Measurements from ENCODE around the gene MAPRE2. TPM values are rescaled to one million over a fixed set of nuclear protein-coding genes. Genes with fewer than 3 reads are reported as not detected.
"Not testable (repeated sequence)": the region's sequence is repeated elsewhere in the genome, so short reads cannot be mapped to it uniquely, and the experiment has no call there.

The MAPRE2 gene
- total RNA-seq, 1 donor from 2014 or later: 17.8 TPM

- no peak for DNase-seq (ENCODE audit: low spot score)
These were observed 50.6 kb downstream of the MAPRE2 start for GRCh38 chr18:35091841-35092240.

DNA sequence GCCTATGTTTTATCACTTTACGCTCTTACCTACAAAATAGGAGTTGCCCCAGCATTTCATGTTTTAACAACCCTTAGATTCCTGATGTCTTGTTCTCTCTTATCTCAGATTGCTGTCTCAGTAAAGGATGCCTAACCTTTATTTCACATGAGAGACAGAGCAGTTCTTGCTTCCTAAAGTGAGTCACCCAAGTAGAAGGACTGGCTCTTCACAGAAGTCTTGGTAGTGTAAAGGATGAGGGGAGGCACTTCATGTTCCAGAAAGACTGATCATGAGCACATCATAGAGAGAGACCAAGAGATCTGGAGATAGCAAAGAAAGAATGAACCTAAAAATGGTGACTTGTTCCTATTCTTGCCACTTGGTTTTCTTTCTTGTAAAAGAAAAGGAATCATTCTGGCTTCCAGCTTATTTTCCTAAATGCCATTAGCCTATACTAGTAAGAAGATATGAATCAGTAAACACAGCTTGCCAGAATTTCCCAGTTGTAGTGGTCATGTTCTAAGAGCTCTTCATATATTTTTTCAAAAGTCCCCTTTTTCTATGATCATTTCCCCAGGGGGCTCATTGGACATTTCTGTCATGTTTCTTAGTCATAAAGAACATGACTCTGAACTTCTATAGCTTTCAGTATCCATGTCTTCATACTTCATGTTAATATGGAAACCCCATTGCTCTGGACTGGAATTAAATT is 54.9 kb downstream of the MAPRE2 start:
- DNase-seq (ENCODE audit: low spot score): no peak

GRCh38 chr18:35096677-35097011 is 55.4 kb downstream of the MAPRE2 start:
- DNase-seq (ENCODE audit: low spot score): no peak

GRCh38 chr18:35097195-35097594 is 56.0 kb downstream of the MAPRE2 start:
- DNase-seq (ENCODE audit: low spot score): no peak

GRCh38 chr18:35097763-35098162 is 56.5 kb downstream of the MAPRE2 start:
- no peak for DNase-seq (ENCODE audit: low spot score)

- no peak for DNase-seq (ENCODE audit: low spot score)
These were observed 58.7 kb downstream of the MAPRE2 start for GRCh38 chr18:35099911-35100310.

GRCh38 chr18:35104391-35105051 is 63.3 kb downstream of the MAPRE2 start:
- DNase-seq (ENCODE audit: low spot score): no peak

- no peak for DNase-seq (ENCODE audit: low spot score)
These were observed 65.0 kb downstream of the MAPRE2 start for GRCh38 chr18:35106013-35106844.

GRCh38 chr18:35106845-35107148 is 65.6 kb downstream of the MAPRE2 start:
- DNase-seq (ENCODE audit: low spot score): no peak

DNA sequence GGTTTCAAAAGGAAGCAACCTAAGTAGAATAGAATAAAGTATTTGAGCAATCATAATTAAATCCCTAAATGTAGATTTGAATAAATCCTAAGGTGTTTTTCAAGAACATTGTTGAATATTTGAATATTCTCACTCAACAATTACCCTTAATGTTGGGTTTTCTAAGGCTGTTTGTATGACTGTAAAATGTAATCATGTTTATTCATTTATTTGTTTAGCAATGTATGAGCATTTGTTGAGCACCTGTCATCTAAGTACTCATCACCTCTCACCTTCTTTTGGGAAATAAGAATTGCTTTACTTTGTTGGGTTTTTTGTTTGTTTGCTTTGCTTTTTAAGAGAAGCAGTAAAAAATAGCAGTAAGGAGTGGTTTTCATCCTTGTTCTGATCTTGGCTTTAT is 66.0 kb downstream of the MAPRE2 start:
- DNase-seq (ENCODE audit: low spot score): no peak

DNA sequence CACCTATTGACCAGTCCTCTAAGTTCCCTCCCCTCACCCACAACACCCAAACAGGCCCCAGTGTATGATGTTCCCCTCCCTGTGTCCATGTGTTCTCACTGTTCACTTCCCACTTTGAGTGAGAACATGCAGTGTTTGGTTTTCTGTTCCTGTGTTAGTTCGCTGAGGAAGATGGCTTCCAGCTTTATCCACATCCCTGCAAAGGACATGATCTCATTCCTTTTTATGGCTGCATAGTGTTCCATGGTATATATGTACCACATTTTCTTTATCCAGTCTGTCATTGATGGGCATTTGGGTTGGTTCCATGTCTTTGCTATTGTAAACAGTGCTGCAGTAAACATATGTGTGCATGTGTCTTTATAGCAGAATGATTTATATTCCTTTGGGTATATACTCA is 66.9 kb downstream of the MAPRE2 start:
- not testable (repeated sequence) for DNase-seq (ENCODE audit: low spot score)

DNA sequence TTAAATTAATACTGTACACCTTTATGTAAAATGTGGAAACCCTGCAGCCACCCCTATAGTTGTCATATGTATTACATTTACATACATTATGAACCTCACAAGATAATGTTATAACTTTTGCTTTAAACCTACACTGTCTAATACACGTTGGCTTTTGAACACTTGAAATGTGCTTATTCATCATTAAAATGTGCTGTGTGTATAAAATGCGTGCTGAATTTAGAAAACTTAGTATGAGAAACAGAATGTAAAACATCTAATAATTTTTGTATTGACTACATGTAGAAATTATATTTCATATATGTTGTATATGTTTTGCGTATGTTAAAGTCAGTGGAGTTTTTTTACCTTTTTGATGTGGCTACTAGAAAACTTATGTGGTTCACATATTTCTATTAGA is 68.8 kb downstream of the MAPRE2 start:
- DNase-seq (ENCODE audit: low spot score): no peak

- DNase-seq (ENCODE audit: low spot score): no peak
These were observed 69.6 kb downstream of the MAPRE2 start for GRCh38 chr18:35110554-35111485.

DNA sequence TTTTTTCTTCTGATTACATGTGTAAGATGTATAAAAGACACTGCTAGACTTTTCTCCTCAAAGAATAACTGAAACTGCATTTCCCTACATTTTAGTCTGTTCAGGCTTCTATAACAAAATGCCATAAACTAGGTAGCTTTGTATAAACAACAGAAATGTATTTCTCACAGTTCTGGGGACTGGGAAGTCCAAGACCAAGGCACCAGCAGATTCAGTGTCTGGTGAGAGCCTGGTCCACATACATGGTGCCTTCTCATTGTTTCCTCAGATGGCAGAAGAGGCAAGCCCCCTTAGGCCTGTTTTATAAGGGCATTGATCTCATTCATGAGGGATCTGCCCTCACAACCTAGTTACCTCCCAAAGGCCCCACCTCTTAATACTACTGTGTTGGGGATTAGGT is 71.5 kb downstream of the MAPRE2 start:
- DNase-seq (ENCODE audit: low spot score): no peak

- DNase-seq (ENCODE audit: low spot score): no peak
These were observed 73.1 kb downstream of the MAPRE2 start for GRCh38 chr18:35114305-35114704.

GRCh38 chr18:35116784-35117318 is 75.6 kb downstream of the MAPRE2 start:
- DNase-seq (ENCODE audit: low spot score): no peak

DNA sequence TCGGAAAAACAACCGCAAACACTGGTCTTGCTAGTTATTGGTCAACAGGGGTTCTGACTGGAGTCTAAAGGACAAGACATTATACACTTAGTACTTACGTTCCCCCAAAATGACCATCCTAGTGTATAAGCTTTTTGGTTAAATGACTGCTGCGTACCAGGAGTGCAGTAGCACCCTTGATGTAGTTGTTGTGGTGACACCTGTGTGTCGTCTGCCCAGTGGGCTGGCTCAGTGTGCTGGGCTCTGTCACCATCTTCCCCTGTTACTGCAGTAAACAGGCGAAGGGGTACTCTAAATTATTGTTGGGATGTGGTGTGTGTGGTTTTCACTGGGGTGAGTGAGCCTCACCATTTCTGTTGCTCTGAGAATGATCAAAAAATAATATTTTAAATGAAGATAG is 76.2 kb downstream of the MAPRE2 start:
- DNase-seq (ENCODE audit: low spot score): no peak

- DNase-seq (ENCODE audit: low spot score): no peak
These were observed 76.8 kb downstream of the MAPRE2 start for GRCh38 chr18:35117951-35118411.

GRCh38 chr18:35118641-35119040 is 77.4 kb downstream of the MAPRE2 start:
- DNase-seq (ENCODE audit: low spot score): no peak

GRCh38 chr18:35121038-35121437 is 79.8 kb downstream of the MAPRE2 start:
- DNase-seq (ENCODE audit: low spot score): no peak

DNA sequence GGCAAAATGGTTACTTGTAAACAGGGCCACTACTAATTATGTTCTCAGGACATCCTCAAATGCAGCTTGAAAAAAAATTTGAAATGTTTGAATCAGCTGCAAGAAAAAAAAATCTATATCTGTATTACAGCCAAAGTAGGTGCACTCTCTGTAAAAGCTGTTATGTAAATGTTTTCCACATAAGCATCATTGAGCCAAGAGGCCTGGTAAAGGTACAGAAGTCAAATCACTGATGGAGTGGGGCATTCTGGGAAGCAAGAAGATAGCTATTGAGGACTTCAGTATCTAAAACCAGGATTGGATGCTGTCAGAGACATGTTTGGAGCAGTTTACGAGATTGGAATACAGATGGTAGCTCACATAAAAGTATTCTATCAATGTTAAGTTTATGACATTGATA is 80.3 kb downstream of the MAPRE2 start:
- DNase-seq (ENCODE audit: low spot score): no peak

Data from ureter (tissue), 1 donor.